SW480 (cell line): ENCODE data around the gene NDUFAF4.

ENCODE experiments used
- DNase-seq: peaks from one replicate; pipeline ENCODE4 v3.0.0-alpha.2; 2016; ENCODE audit warnings: low spot score

NDUFAF4 gene

DNA sequence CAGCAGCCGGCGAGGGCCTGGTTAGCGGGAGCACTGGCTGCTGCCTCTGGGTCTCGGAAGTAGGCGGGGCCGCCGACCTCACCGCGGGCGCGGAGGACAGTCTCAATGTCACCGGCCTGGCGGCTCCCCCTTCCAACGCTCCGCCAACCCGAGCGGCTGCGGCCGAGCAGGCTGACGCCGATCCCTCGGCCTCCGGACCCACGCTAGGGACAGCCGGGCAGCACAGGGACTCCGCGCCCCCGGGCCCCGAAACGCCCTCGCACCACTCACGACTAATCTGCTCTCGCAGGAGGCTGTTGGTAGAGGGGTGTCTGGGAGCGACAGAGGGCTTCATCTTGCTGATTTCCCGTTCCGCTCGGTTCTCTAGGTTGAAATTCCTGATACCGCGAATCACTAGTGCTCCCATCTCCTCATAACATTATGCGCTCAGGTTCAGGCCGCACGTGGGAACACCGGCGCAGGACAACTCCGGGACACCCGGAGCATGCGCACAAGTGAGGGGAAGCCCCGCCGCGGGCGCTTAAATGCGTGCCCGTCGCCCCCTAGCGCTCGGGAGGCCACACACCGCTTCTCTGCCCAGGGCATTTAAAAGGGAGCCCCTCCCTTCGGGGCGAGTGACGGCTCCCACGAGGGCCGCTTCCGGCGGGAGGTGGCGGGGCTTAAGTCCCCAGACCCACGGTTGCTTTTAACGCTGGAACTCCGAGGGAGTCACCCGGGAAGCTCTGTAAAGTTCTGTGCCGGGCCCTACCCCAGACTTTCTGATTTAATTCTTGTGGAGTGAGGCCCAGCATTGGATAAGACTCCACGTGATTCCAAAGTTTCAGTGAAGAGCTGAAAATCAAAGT, at the start of gene NDUFAF4:
TSS of gene NDUFAF4 (minus strand) at position 496 of the 845 bp plus-strand sequence. CDS start at position 406, 90 bp downstream.
- DNase-seq, result peak; percentile 90

- DNase-seq, result no peak
Observed at GRCh38 chr6:96947055-96947454, 49.4 kb upstream of the NDUFAF4 start.

- DNase-seq, result no peak
Observed at GRCh38 chr6:96943555-96944215, 46.0 kb upstream of the NDUFAF4 start.

GRCh38 chr6:96942676-96943075, 45.0 kb upstream of the NDUFAF4 start:
- no peak for DNase-seq

- DNase-seq, result no peak
Observed at GRCh38 chr6:96940322-96940721, 42.6 kb upstream of the NDUFAF4 start.

- DNase-seq, result no peak
Observed at GRCh38 chr6:96939007-96939805, 41.5 kb upstream of the NDUFAF4 start.

- no peak for DNase-seq
Observed at GRCh38 chr6:96934087-96934486, 36.4 kb upstream of the NDUFAF4 start.

GRCh38 chr6:96931198-96931597, 33.5 kb upstream of the NDUFAF4 start:
- DNase-seq, result no peak

GRCh38 chr6:96929741-96930140, 32.0 kb upstream of the NDUFAF4 start:
- DNase-seq, result no peak

DNA sequence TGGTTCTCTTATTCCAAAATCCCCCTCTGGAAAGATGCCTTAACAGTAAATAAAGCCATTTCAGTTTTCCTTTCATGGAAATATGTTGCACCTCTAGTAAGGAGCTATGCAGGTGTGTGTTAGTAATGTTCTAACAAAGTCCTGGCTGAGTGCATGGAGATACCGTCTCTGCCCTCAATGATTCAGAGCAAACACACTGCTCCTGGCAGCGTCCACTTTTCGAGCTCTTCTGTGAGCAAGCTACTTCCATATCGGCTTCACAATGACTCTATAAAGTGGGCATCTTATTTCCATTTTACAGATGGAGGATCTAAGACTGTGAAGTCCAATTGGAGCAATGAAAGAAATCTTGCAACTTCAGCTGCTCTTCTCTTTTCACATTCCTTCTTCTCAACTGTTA, 30.0 kb upstream of the NDUFAF4 start:
- no peak for DNase-seq

DNA sequence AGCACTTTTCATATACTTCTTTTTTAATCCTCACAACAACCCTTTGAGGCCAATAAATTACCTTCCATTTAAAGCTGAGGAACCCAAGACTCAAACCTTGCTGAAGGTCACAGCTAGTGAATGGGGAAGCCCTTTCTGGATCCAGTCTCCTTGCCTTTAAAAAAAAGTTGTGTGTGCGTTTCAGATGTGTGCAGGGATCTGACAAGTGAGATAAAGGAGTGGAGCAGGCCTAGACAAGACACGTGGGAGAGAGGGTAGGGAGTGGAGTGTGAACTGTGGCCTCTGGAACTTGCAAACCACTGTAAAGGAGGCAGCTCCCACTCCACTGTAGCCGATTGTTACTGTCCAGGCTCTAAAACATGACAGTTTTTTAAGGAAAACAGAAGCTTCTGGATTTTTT, 28.7 kb upstream of the NDUFAF4 start:
- DNase-seq, result no peak

DNA sequence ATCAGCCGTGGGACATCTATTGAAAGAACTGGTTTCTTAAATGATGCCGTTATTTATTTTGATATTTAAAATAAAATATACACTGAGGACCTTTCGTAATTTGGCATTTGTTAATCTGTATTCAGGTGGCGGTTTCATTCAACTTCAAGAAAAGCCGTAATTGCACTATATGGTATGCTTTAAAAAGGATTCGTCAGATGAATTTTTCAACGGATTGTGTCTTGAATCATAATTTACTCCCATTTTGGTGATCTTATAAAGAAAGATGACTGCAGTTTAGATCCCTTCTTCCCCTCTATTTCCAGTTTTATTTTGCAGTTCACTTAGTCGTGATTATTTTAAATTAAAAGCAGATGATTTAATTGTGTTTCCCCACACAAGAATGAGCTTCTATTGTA, 27.6 kb upstream of the NDUFAF4 start:
- no peak for DNase-seq

- DNase-seq, result peak; percentile 59
Observed at GRCh38 chr6:96923871-96924493, 26.3 kb upstream of the NDUFAF4 start.

GRCh38 chr6:96923400-96923799, 25.7 kb upstream of the NDUFAF4 start:
- DNase-seq, result no peak

GRCh38 chr6:96917098-96917497, 19.4 kb upstream of the NDUFAF4 start:
- DNase-seq, result no peak

- DNase-seq, result no peak
Observed at GRCh38 chr6:96913621-96914020, 15.9 kb upstream of the NDUFAF4 start.

DNA sequence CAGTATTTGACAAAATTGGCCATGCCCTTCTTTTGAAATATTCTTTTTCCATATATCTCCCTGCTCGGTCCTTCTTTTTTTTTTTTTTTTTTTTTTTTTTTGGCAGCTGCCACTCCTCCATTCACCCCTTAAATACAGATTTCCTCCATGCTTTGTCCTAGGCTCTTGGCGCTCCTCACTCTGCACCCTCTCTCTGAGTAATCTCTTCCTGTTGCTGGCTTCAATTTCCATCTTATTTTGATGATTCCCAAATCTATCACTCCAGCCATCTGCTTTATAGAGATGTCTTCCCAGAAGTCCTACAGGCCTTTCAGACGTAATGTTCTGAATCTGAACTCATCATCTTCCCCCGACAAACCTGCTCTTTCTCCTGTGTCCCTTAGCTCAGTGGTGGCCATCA, 14.1 kb upstream of the NDUFAF4 start:
- DNase-seq, result no peak

GRCh38 chr6:96911171-96911570, 13.5 kb upstream of the NDUFAF4 start:
- no peak for DNase-seq

DNA sequence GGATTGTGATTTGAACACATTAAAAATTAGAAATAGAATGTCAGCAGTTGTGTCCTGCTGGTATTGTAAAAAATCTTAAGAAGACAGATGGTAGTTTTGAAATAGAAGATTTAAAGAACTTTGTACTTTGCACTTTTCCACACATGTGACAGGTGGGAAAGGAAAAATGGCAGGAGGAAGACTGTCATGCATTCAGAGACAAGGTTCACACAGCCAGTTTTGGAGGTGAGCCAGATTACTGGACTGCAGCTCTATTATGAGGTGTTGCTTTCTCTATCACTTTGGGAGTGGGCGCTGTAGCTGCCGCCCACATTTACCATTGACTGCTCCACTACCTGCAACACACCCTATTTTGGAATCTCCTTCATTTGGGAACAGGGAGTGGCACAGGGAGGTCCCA, 12.1 kb upstream of the NDUFAF4 start:
- peak; percentile 5 for DNase-seq

GRCh38 chr6:96907498-96907897, 9.8 kb upstream of the NDUFAF4 start:
- no peak for DNase-seq

- no peak for DNase-seq
Observed at GRCh38 chr6:96900873-96901272, 3.2 kb upstream of the NDUFAF4 start.

GRCh38 chr6:96899451-96899998, 1.8 kb upstream of the NDUFAF4 start:
- no peak for DNase-seq
